Keratinocyte (primary cell): ENCODE measurements around the gene MTFMT. TPM values are rescaled to one million over a fixed set of nuclear protein-coding genes. Genes with fewer than 3 reads are reported as not detected.

Experiments used
- DNase-seq: peaks from one replicate; pipeline ENCODE4 v3.0.0-alpha.2; 2011; ENCODE audit warnings: low read depth, missing footprints, low spot score
- FAIRE-seq: peaks from 2 replicates; lab custom pipeline; 2011; peaks lifted over from hg19 to GRCh38; lab: Jason Lieb, UNC
- H2AFZ ChIP-seq: 2 replicates; pipeline ENCODE4 v1.6.0; 2012; ENCODE audit warnings: low read length, control low read depth, inconsistent platforms; ENCODE audit not compliant: control insufficient read depth
- H3K27ac ChIP-seq: 2 replicates; pipeline ENCODE4 v1.5.1; 2011; ENCODE audit warnings: low read length; ENCODE audit not compliant: control insufficient read depth, insufficient read depth
- H3K27me3 ChIP-seq: 3 replicates; pipeline ENCODE4 v1.6.0; 2011; ENCODE audit warnings: low read length; ENCODE audit not compliant: control insufficient read depth, insufficient read depth; ENCODE audit errors: extremely low read depth
- H3K36me3 ChIP-seq, 2 experiments: 2 replicates in 1 of 2; 3 replicates in 1 of 2; pipeline ENCODE4 v1.5.1; 2011; ENCODE audit warnings: low read length in 2 of 2, mild to moderate bottlenecking in 1 of 2; ENCODE audit not compliant: control insufficient read depth in 2 of 2, insufficient read depth in 2 of 2; ENCODE audit errors: extremely low read depth in 1 of 2
- H3K4me1 ChIP-seq: 3 replicates; pipeline ENCODE4 v1.5.1; 2011; ENCODE audit warnings: low read length; ENCODE audit not compliant: control insufficient read depth, insufficient read depth; ENCODE audit errors: extremely low read depth
- H3K4me2 ChIP-seq: 3 replicates; pipeline ENCODE4 v1.6.0; 2011; ENCODE audit warnings: low read depth, low read length; ENCODE audit not compliant: control insufficient read depth, insufficient read depth; ENCODE audit errors: extremely low read depth
- H3K4me3 ChIP-seq, 3 experiments: fragments of 200-600 bp in 1 of 3; sonication (generic) in 1 of 3; 2 replicates in 2 of 3; 3 replicates in 1 of 3; pipeline ENCODE4 v1.5.1; 2011 to 2016; ENCODE audit warnings: low read length in 3 of 3, mild to moderate bottlenecking in 3 of 3, control low read depth in 2 of 3, inconsistent platforms in 1 of 3, low read depth in 1 of 3, mixed read lengths in 1 of 3, mixed run types in 1 of 3, moderate library complexity in 1 of 3; ENCODE audit not compliant: control insufficient read depth in 2 of 3, insufficient read depth in 2 of 3; ENCODE audit errors: extremely low read depth in 1 of 3
- H3K79me2 ChIP-seq: 2 replicates; pipeline ENCODE4 v1.6.0; 2012; ENCODE audit warnings: low read length; ENCODE audit not compliant: control insufficient read depth, insufficient read depth
- H3K9ac ChIP-seq: 3 replicates; pipeline ENCODE4 v1.6.0; 2011; ENCODE audit warnings: low read length; ENCODE audit not compliant: control insufficient read depth, insufficient read depth; ENCODE audit errors: extremely low read depth
- H3K9me1 ChIP-seq: 3 replicates; pipeline ENCODE4 v1.6.0; 2011; ENCODE audit warnings: low read length; ENCODE audit not compliant: control insufficient read depth, insufficient read depth; ENCODE audit errors: extremely low read depth
- H3K9me3 ChIP-seq: 2 replicates; pipeline ENCODE4 v1.5.1; 2012; ENCODE audit warnings: low read depth, low read length; ENCODE audit not compliant: control insufficient read depth
- H4K20me1 ChIP-seq: 3 replicates; pipeline ENCODE4 v1.6.0; 2011; ENCODE audit warnings: low read length; ENCODE audit not compliant: control insufficient read depth, insufficient read depth; ENCODE audit errors: extremely low read depth
- CTCF ChIP-seq, 3 experiments: IDR thresholded peaks in 1 of 3; conservative IDR thresholded peaks in 1 of 3; optimal IDR thresholded peaks in 1 of 3; 2 replicates in 2 of 3; 3 replicates in 1 of 3; pipeline versions ENCODE3 to v1.5.1; 2011; ENCODE audit warnings: low read length in 3 of 3, mild to moderate bottlenecking in 3 of 3, moderate library complexity in 2 of 3, control low read depth in 1 of 3, inconsistent platforms in 1 of 3; ENCODE audit not compliant: insufficient read depth in 2 of 3; ENCODE audit errors: extremely low read depth in 1 of 3
- EZH2 ChIP-seq: IDR thresholded peaks from one replicate; pipeline ENCODE4 v1.6.1; 2012; ENCODE audit warnings: inconsistent platforms, mild to moderate bottlenecking, low read length, moderate library complexity
- dilution Hi-C: fragments of 300-500 bp; cut with MboI; formaldehyde crosslinking; loops from one replicate; pipeline ENCODE4 v1.7.0; 2020; ENCODE audit warnings: low sequenced_read_pairs; ENCODE audit not compliant: extremely low pct_ligation_motif_present
- polyA plus RNA-seq, 5 experiments: library from polyadenylated mRNA; depleted of rRNA in 3 of 5; stranded (reverse) in 3 of 5; stranded (forward) in 1 of 5; unstranded in 1 of 5; fragments of >200 nt; gene quantifications; 1 replicate in 1 of 5; 2 replicates in 3 of 5; 3 replicates in 1 of 5; pipeline versions ENCODE4 v1.2.1 to v1.2.3, GENCODE V29; 2011 to 2012; ENCODE audit warnings: missing spikeins in 2 of 5, low read depth in 1 of 5, low replicate concordance in 1 of 5

Gene MTFMT
- polyA plus RNA-seq, 1 donor (not counting 4 experiments of a cell fraction or from before 2014, with no cell fraction given) = 21.0 TPM

- DNase-seq (no peak), FAIRE-seq (no peak)
- Histone ChIP-seq H3K9ac (no peak overlapping the region), H3K27ac (no peak overlapping the region), H3K4me3 (no peak overlapping the region), H3K4me1 (no peaks in the 10 kb centered on the region), H3K27me3 (peaks cover 31% of the 10 kb centered on the region), H3K36me3 (no peaks in the 10 kb centered on the region), H2AFZ (no peak overlapping the region), H3K4me2 (no peak overlapping the region), H3K9me3 (no peaks in the 10 kb centered on the region), H3K79me2 (no peaks in the 10 kb centered on the region), H3K9me1 (no peaks in the 10 kb centered on the region), H4K20me1 (no peaks in the 10 kb centered on the region)
- dilution Hi-C loops = no loop called here
- no peak for TF ChIP-seq EZH2
- TF ChIP-seq CTCF (optimal IDR thresholded peaks at IDR 0.05 in 1 of 3, IDR thresholded peaks at IDR 0.05 in 1 of 3, conservative IDR thresholded peaks at IDR 0.05 in 1 of 3; ENCODE audit: extremely low read depth in 1 of 3, insufficient read depth in 2 of 3, low read length in 3 of 3) = no peak
These were observed 39.7 kb upstream of the MTFMT start for GRCh38 chr15:65069179-65069578.

- no peak overlapping the region for H3K4me2 ChIP-seq
These were observed 39.0 kb upstream of the MTFMT start for GRCh38 chr15:65068403-65068788.

More at GRCh38 chr15:65068403-65068788, 39.0 kb upstream of the MTFMT start:
- Histone ChIP-seq H3K9me1 (no peaks in the 10 kb centered on the region), H3K27ac (no peak overlapping the region), H3K4me3 (no peak overlapping the region), H3K4me1 (no peaks in the 10 kb centered on the region), H3K9me3 (no peaks in the 10 kb centered on the region), H3K27me3 (peaks cover 35% of the 10 kb centered on the region), H4K20me1 (no peaks in the 10 kb centered on the region), H3K79me2 (no peaks in the 10 kb centered on the region), H3K36me3 (no peaks in the 10 kb centered on the region), H3K9ac (no peak overlapping the region), H2AFZ (no peak overlapping the region)
- dilution Hi-C loops = no loop called here
- TF ChIP-seq EZH2 (no peak), CTCF (optimal IDR thresholded peaks at IDR 0.05 in 1 of 3, IDR thresholded peaks at IDR 0.05 in 1 of 3, conservative IDR thresholded peaks at IDR 0.05 in 1 of 3; ENCODE audit: extremely low read depth in 1 of 3, insufficient read depth in 2 of 3, low read length in 3 of 3) (no peak)
- no peak for FAIRE-seq
- no peak for DNase-seq
